ENCODE results near the gene ARRB1.

The ARRB1 gene

GRCh38 chr11:75281469-75282095 lies 69.9 kb downstream of the ARRB1 start:
- H3K9ac ChIP-seq (ENCODE audit: low read length), result no peak overlapping the region
- H2AK5ac ChIP-seq (ENCODE audit: low read length), result no peak overlapping the region
- no peak overlapping the region for H3K27ac ChIP-seq (ENCODE audit: low read depth, low read length)
- no peak overlapping the region for H4K12ac ChIP-seq (ENCODE audit: low read depth, low read length)
- peak overlapping the region; percentile 19 for H3K4me3 ChIP-seq (ENCODE audit: low read depth, low read length)
- H3K36me3 ChIP-seq (ENCODE audit: control insufficient read depth in 1 of 2, insufficient read depth in 2 of 2, low read length in 2 of 2), result peaks cover 57 to 63% of the 10 kb centered on the region in 2 experiments
- no peak overlapping the region for H2BK5ac ChIP-seq (ENCODE audit: low read depth, low read length, poor library complexity)
- no peak overlapping the region for H4K91ac ChIP-seq (ENCODE audit: low read depth, low read length)
- no peak overlapping the region for H3K4ac ChIP-seq (ENCODE audit: low read depth, low read length)
- no peak overlapping the region for H4K8ac ChIP-seq (ENCODE audit: low read depth, low read length)
- H3K79me2 ChIP-seq (ENCODE audit: control insufficient read depth, insufficient read depth, low read length, poor library complexity), result no peaks in the 10 kb centered on the region
- WGBS (ENCODE audit: extremely low coverage, insufficient coverage, insufficient read length), result no CpG with 5 or more reads among the region's 10 CpGs
- no peak overlapping the region for H3K14ac ChIP-seq (ENCODE audit: low read length)
- H3K79me1 ChIP-seq (ENCODE audit: low read length), result no peaks in the 10 kb centered on the region
- H3K27me3 ChIP-seq (ENCODE audit: insufficient read depth, low read length), result no peaks in the 10 kb centered on the region
- H3K18ac ChIP-seq (ENCODE audit: low read length), result no peak overlapping the region
- DNase-seq, result no peak
- no peak overlapping the region for H3K23ac ChIP-seq (ENCODE audit: low read length)
- H3K9me3 ChIP-seq (ENCODE audit: insufficient read depth, low read depth, low read length), result no peaks in the 10 kb centered on the region
- no peak overlapping the region for H2BK12ac ChIP-seq (ENCODE audit: low read length)
- H3K4me2 ChIP-seq (ENCODE audit: low read length), result no peak overlapping the region
- H2BK120ac ChIP-seq (ENCODE audit: insufficient read depth, low read length, poor library complexity), result no peak overlapping the region
- H2AFZ ChIP-seq (ENCODE audit: insufficient read depth, low read length, poor library complexity), result no peak overlapping the region
- peaks cover 8 to 15% of the 10 kb centered on the region in 2 experiments for H3K4me1 ChIP-seq (ENCODE audit: control insufficient read depth in 1 of 2, insufficient read depth in 2 of 2, low read length in 2 of 2)

- Histone ChIP-seq H3K23ac (ENCODE audit: low read length) (no peak overlapping the region), H2BK5ac (ENCODE audit: low read depth, low read length, poor library complexity) (no peak overlapping the region), H3K14ac (ENCODE audit: low read length) (no peak overlapping the region), H3K27ac (ENCODE audit: low read depth, low read length) (no peak overlapping the region), H3K9ac (ENCODE audit: low read length) (no peak overlapping the region), H2BK120ac (ENCODE audit: insufficient read depth, low read length, poor library complexity) (no peak overlapping the region), H2AFZ (ENCODE audit: insufficient read depth, low read length, poor library complexity) (no peak overlapping the region), H2BK12ac (ENCODE audit: low read length) (no peak overlapping the region), H3K4ac (ENCODE audit: low read depth, low read length) (no peak overlapping the region), H3K27me3 (ENCODE audit: insufficient read depth, low read length) (no peaks in the 10 kb centered on the region), H2AK5ac (ENCODE audit: low read length) (no peak overlapping the region), H4K91ac (ENCODE audit: low read depth, low read length) (no peak overlapping the region), H3K79me2 (ENCODE audit: control insufficient read depth, insufficient read depth, low read length, poor library complexity) (no peaks in the 10 kb centered on the region), H3K79me1 (ENCODE audit: low read length) (no peaks in the 10 kb centered on the region), H3K9me3 (ENCODE audit: insufficient read depth, low read depth, low read length) (no peaks in the 10 kb centered on the region), H4K8ac (ENCODE audit: low read depth, low read length) (no peak overlapping the region), H4K12ac (ENCODE audit: low read depth, low read length) (no peak overlapping the region), H3K4me2 (ENCODE audit: low read length) (no peak overlapping the region), H3K18ac (ENCODE audit: low read length) (no peak overlapping the region), H3K4me3 (ENCODE audit: low read depth, low read length) (no peak overlapping the region), H3K36me3 (ENCODE audit: control insufficient read depth in 1 of 2, insufficient read depth in 2 of 2, low read length in 2 of 2) (peaks cover 57 to 61% of the 10 kb centered on the region in 2 experiments), H3K4me1 (ENCODE audit: control insufficient read depth in 1 of 2, insufficient read depth in 2 of 2, low read length in 2 of 2) (peaks cover 8 to 15% of the 10 kb centered on the region in 2 experiments)
- WGBS (ENCODE audit: extremely low coverage, insufficient coverage, insufficient read length), result no CpG with 5 or more reads among the region's 15 CpGs
- no peak for DNase-seq
Measured at GRCh38 chr11:75280770-75281468, 70.5 kb downstream of the ARRB1 start.

- Histone ChIP-seq H3K4me1 (ENCODE audit: control insufficient read depth in 1 of 2, insufficient read depth in 2 of 2, low read length in 2 of 2) (peaks cover 8 to 15% of the 10 kb centered on the region in 2 experiments), H2AFZ (ENCODE audit: insufficient read depth, low read length, poor library complexity) (no peak overlapping the region), H2BK12ac (ENCODE audit: low read length) (no peak overlapping the region), H3K4ac (ENCODE audit: low read depth, low read length) (no peak overlapping the region), H3K18ac (ENCODE audit: low read length) (no peak overlapping the region), H2BK120ac (ENCODE audit: insufficient read depth, low read length, poor library complexity) (no peak overlapping the region), H3K9ac (ENCODE audit: low read length) (no peak overlapping the region), H3K4me3 (ENCODE audit: low read depth, low read length) (no peak overlapping the region), H3K23ac (ENCODE audit: low read length) (no peak overlapping the region), H3K14ac (ENCODE audit: low read length) (no peak overlapping the region), H4K8ac (ENCODE audit: low read depth, low read length) (no peak overlapping the region), H2AK5ac (ENCODE audit: low read length) (no peak overlapping the region), H3K36me3 (ENCODE audit: control insufficient read depth in 1 of 2, insufficient read depth in 2 of 2, low read length in 2 of 2) (peaks cover 53 to 56% of the 10 kb centered on the region in 2 experiments), H4K12ac (ENCODE audit: low read depth, low read length) (no peak overlapping the region), H3K79me1 (ENCODE audit: low read length) (no peaks in the 10 kb centered on the region), H2BK5ac (ENCODE audit: low read depth, low read length, poor library complexity) (no peak overlapping the region), H3K79me2 (ENCODE audit: control insufficient read depth, insufficient read depth, low read length, poor library complexity) (no peaks in the 10 kb centered on the region), H3K27me3 (ENCODE audit: insufficient read depth, low read length) (no peaks in the 10 kb centered on the region), H3K27ac (ENCODE audit: low read depth, low read length) (no peak overlapping the region), H4K91ac (ENCODE audit: low read depth, low read length) (no peak overlapping the region), H3K9me3 (ENCODE audit: insufficient read depth, low read depth, low read length) (no peaks in the 10 kb centered on the region), H3K4me2 (ENCODE audit: low read length) (no peak overlapping the region)
- WGBS (ENCODE audit: extremely low coverage, insufficient coverage, insufficient read length), result no CpG with 5 or more reads among the region's 9 CpGs
- peak; percentile 62 to 88 for DNase-seq
Measured at GRCh38 chr11:75280227-75280701, 71.2 kb downstream of the ARRB1 start.

GRCh38 chr11:75279273-75279672 lies 72.2 kb downstream of the ARRB1 start:
- Histone ChIP-seq H2BK120ac (ENCODE audit: insufficient read depth, low read length, poor library complexity) (no peak overlapping the region), H3K18ac (ENCODE audit: low read length) (no peak overlapping the region), H3K27me3 (ENCODE audit: insufficient read depth, low read length) (no peaks in the 10 kb centered on the region), H4K12ac (ENCODE audit: low read depth, low read length) (no peak overlapping the region), H2AK5ac (ENCODE audit: low read length) (no peak overlapping the region), H3K36me3 (ENCODE audit: control insufficient read depth in 1 of 2, insufficient read depth in 2 of 2, low read length in 2 of 2) (peaks cover 50 to 53% of the 10 kb centered on the region in 2 experiments), H3K9me3 (ENCODE audit: insufficient read depth, low read depth, low read length) (no peaks in the 10 kb centered on the region), H3K4me3 (ENCODE audit: low read depth, low read length) (no peak overlapping the region), H3K23ac (ENCODE audit: low read length) (no peak overlapping the region), H3K79me2 (ENCODE audit: control insufficient read depth, insufficient read depth, low read length, poor library complexity) (no peaks in the 10 kb centered on the region), H3K4me2 (ENCODE audit: low read length) (no peak overlapping the region), H3K79me1 (ENCODE audit: low read length) (no peaks in the 10 kb centered on the region), H3K4me1 (ENCODE audit: control insufficient read depth in 1 of 2, insufficient read depth in 2 of 2, low read length in 2 of 2) (peaks cover 8 to 15% of the 10 kb centered on the region in 2 experiments), H3K27ac (ENCODE audit: low read depth, low read length) (no peak overlapping the region), H4K91ac (ENCODE audit: low read depth, low read length) (no peak overlapping the region), H3K4ac (ENCODE audit: low read depth, low read length) (no peak overlapping the region), H2AFZ (ENCODE audit: insufficient read depth, low read length, poor library complexity) (no peak overlapping the region), H2BK5ac (ENCODE audit: low read depth, low read length, poor library complexity) (no peak overlapping the region), H4K8ac (ENCODE audit: low read depth, low read length) (no peak overlapping the region), H3K9ac (ENCODE audit: low read length) (no peak overlapping the region), H3K14ac (ENCODE audit: low read length) (no peak overlapping the region), H2BK12ac (ENCODE audit: low read length) (no peak overlapping the region)
- no CpG with 5 or more reads among the region's 5 CpGs for WGBS (ENCODE audit: extremely low coverage, insufficient coverage, insufficient read length)
- peak; percentile 12 to 34 for DNase-seq
